GM10847 (cell line): Measurements from ENCODE around the gene RNLS.

Experiments used
- POLR2A ChIP-seq: IDR thresholded peaks from 2 replicates; pipeline ENCODE4 v1.6.1; 2011; ENCODE audit not compliant: insufficient read length; ENCODE audit errors: extremely low read depth

The RNLS gene

DNA sequence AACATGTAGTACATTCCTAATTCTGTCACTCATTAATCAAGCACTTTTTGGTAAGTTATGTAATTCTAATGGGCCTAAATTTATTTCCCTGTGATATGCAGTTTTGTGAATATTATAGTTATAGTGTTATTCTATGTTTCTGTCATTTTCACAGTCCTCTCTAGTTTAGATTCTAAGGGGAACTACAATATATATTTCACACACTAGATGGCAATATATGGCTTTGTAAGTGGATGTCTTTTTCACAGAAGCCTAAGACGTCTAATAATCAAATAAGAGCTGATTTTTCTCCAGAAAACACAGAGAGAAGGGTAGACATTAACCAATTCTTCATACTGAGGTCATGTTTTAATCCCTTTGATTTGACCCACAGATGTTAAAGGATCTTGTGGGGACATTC lies 18.0 kb downstream of the RNLS start:
- TF ChIP-seq POLR2A: no peak

DNA sequence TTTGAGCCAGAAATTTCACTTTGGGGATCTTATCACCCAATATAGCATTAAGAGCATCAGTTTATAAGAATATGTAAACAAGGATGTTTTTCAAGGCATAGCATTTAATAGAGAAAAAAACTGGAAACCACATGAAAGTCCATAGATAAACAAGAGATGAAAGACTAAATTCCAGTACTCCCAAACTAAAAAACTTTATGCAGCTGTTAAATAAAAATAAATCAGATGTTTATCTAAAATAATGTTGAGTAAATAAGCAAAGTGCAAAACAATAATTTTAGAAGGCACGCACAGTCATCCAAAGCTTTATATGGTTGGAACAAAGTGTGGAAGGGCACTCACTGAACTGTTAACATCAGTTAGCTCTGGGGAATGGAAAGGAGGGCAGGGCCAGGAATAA lies 21.0 kb downstream of the RNLS start:
- TF ChIP-seq POLR2A: no peak

DNA sequence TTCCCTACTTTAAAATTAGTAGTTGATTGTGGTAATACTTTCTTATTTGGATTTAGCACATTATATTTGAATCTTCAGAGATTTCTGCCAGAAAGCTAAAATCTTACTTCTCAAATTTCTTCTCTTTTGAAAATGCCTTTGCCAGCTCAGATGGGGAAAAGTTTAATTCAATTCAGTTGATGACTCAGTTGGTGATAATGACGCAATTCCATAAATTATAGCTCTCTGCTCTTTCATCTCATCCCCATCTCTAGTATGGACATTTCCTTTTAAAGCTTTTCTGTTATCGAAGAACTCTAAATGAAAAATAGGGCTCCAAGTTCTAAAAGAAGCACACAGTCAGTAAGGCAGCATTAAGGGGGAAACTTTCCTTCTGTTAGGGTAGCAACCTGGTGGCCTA lies 25.5 kb downstream of the RNLS start:
- no peak for TF ChIP-seq POLR2A

DNA sequence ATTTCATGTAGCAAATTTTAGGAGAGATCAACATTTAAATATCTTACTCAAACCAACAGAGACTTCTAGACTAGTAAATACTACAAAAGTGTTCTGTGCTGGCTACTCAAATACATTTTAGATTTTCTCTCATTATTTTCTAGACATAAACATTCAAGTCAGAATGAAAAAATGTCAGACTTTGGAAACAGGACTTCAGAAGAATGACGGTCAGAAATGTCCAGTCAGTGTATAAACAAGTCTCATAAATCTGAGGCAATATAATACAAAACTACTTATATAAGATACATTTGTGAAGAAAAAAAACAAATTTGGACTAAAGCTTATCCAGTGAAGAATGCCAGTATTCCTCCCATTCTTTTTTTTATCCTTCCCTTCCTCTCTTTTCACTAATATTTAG lies 25.9 kb downstream of the RNLS start:
- no peak for TF ChIP-seq POLR2A

DNA sequence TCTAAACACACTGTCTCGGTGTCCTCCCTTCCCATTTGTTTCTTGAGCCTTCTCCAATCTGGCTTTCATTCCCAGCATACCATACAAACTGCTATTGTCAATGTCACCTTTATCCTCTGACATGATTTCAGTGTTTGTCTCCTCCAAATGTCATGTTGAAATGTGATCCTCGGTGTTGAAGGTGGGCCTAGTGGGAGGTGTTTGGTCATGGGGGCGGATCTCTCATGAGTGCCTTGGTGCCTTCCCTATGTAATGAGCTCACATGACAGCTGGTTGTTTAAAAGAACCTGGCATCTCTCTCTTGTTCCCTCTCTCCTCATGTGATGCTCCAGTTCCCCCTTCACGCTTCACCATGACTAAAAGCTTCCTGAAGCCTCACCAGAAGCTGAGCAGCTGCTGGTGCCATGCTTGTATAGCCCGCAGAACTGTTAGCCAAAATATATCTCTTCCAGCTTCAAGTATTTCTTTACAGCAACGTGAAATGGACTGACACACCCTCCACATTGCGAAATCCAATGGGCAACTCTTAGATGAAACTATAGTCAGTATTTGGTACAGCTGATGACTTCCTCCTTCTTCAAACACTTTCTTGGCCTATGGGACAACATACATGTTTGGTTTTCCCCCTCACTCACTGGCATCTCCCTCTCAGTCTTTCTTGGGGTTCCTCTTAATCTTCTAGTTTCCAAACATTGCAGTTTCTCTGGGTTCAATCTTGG lies 27.8 kb downstream of the RNLS start:
- TF ChIP-seq POLR2A: no peak

DNA sequence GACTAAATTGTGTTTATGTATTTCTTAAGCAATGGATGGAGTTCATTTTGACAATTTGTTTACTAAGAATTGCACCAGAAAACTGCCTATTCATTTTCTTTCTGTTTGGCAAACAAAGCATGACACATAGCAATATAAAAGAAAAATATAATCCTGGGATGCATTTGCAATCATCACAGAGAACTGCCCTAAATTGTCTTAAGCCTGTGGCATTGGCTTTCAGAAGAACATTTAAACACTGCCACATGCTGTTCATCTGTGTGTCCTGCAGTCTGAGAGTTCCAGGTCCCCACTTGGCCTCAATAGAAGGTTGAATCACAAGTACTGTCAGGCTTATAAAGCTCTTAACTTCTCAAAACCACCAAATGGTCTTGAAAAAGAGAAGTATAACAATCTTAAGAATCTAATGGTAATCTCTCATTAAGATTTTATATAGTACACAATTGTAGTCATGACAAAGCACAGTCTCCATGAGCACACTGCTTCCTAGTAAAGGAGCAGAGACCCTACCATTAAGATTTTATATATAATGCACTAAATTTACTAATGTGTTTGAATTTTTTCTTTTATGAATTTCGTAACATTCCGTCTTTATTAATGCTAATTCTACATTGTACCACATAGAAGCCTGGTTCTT lies 29.9 kb downstream of the RNLS start:
- no peak for TF ChIP-seq POLR2A

DNA sequence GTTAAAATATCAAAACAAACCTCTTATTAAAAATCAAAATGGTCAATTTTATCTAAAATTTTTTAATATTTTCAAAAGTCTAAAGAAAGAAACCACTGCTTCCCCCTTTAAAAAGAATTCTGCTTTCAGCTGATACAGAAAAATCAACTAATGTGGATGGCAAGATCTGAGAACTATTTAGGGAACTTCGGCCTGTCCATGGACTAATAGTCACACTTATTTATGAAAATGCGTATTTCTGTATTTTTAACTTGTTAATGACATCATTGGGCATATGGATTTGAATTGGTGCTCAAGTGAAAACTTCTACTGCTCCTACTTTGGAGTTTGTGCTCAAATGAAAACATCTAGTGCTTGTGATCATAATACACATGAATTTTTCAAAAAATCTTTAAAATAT lies 31.9 kb downstream of the RNLS start:
- no peak for TF ChIP-seq POLR2A

DNA sequence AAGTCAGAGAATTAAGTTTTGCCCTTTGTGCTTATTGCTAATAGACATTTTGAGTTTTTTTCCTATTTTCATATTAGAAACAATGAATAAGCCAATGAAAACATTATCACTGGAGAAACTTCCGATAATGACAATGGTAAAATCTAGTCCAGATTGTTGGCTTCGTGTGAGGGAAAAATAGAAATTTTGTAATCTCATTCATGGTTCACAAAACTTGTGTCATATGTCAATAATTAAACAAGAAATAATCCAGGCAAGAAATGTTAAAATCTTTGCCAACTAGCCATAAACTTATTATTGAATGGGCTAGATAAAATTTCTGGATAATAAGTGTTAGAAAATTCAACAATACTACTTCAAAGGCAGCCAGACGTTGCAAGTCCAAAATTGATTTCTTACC lies 36.6 kb downstream of the RNLS start:
- TF ChIP-seq POLR2A: no peak

DNA sequence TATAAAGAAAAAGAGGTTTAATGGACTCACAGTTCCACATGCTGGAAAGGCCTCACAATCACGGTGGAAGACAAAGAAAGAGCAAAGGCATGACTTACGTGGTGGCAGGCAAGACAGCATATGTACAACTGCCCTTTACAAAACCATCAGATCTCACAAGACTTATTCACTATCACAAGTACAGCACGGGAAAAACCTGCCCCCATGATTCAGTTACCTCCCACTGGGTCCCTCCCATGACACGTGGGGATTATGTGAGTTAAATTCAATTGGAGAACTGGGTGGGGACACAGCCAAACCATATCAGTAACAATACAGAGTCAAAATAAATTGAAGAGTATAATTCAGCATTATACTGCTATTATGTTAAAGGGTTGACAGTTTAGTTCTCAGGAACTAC lies 37.8 kb downstream of the RNLS start:
- TF ChIP-seq POLR2A: no peak

DNA sequence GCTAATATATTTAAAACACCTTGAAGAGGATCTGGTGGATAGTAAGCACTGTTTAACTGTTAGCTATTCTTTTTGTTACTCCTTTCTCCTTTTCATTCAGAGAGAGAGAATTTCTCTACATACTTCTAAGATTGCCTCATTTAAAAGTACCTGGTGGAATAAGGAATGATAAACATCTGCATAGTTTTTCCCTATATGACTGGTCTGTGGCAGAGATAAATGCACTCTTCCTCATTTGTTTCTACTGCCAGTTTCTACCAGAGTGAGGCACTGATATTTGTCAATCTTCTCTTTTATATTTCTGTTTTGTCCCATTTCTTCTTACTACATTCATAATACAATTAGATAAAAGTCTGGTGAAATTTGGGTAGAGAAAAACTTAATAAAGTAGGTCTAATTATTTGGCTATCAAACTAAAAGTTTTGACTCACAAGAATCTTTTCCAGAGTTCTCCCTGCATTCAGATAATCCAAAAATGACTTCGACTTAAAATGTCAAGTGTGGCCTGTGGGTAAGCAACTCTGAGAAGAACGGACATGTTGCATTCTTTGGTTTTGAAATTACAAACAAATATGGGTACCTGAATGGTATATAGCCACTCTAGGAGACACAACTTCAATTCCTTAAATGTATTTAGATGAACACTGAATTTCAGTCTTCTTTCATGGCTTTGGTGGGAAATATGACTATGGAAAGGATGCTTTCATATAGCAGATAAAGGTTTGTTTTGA lies 38.8 kb downstream of the RNLS start:
- TF ChIP-seq POLR2A: no peak

DNA sequence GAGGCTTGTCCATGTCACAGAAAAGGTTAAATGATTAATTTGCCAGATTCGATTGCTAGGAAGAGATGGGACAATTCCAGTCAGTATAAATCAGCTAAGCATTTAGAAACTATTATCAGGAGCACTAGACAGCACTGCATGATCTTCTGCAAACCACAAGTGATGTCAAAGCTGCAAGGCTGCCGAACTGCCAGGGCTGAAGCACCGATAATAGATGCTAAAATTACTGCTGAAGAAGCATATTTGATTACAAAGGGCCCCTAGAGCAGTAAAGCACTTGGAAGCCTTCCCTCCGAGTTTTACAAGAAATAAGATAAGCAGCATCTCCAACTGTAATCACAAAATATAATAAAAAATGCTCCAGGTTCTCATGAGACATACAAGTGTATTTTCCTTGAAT lies 40.6 kb downstream of the RNLS start:
- no peak for TF ChIP-seq POLR2A

DNA sequence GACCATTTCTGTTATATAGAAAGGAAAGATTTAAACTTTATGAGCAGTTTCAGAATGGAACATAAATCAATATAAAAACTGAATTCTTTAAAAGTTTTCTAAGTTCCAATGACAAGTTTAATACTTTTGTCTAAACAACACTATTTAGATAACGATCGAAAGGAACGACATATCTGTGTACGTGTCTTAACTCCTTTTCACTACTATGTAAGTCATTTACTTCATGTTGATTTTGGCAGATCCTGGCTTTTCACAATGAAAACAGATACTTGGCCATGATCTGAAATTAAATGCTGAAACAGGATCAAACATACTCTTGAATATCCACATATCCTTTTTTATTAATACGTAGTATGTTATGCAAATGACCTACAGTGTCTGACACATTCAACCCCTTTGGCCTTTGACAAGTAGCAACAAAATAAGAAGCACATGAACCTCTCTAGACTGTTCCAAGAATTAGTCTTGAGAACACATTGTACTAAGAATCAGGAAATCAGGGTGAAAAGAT lies 41.9 kb downstream of the RNLS start:
- no peak for TF ChIP-seq POLR2A

DNA sequence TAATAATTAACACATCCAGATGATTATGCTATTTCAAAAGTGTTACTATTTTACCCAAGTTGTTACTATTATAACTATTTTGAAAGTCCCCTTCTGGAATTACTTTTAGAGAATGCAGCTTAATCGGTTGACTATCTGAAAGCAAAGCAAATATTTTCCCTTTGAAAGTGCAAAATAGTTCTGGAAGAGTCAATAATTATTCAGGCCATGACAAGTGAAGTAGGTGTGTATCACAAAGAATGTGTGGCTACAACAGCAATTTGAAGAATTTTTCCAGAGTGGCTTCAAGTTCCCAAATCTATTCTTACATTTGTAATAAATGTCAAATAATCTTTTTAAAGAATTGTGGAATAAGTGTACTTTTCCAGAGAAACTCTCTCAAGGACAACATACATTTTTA lies 42.8 kb downstream of the RNLS start:
- no peak for TF ChIP-seq POLR2A

DNA sequence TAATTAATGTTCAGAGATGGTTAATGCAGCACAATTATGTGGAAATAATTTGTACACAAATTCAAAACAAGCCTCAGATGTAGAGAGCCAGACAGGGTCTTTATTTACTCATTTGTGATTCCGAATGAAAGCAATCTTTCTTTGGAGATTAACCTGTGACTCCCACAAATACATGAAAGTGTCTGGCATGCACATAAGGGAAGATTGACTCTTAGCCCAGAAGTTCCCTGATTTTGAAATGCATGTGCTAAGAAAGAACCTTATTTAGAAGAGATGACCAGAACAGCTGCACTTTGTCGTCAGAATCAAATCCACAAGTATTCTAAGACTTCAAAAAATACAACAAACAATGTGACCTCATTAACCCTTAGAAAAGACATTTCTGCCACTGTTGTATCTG lies 45.1 kb downstream of the RNLS start:
- no peak for TF ChIP-seq POLR2A

DNA sequence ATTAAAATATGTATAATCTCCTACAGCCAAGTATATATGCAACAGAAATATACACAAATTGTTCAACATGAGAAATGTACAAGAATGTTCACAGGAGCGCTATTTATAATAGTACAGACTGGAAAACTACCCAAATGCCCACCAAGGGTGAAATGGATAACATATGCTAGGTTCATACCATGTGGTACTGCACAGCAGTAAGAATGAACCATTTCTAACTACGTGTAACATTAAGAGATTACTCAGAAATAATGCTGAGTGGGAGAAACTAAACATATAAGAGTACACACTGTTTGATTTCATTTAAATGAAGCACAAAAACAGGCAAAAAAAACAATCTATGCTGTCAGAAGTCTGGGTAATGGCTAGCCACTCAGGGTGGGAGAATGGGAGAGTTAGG lies 45.8 kb downstream of the RNLS start:
- TF ChIP-seq POLR2A: no peak

DNA sequence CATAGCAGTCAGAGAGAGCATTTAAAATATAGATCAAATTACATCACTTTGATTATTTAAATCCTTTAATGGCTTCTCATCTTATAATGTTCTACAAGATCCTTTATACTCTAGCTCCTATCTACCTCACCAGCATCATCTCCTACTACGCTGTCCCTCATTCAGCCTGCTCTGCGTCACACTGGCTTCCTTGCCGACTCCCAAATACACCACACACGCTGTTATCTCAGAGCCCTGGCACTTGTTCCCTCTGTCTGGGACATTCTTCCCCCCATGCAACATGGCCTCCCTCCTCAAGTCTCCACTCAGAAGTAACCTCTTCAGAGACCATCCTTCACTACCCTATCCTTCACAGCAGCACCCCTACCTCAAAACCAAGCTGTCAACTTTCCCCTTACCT lies 46.7 kb downstream of the RNLS start:
- TF ChIP-seq POLR2A: no peak
